Pancreas (tissue), 10 donors: Measurements from ENCODE around the gene DLGAP1. TPM values are rescaled to one million over a fixed set of nuclear protein-coding genes. Genes with fewer than 3 reads are reported as not detected.

Source experiments
- ATAC-seq, 4 donors: fragments of 200-7000 bp; cut with Tn5 transposase; one replicate each; pipeline versions ENCODE4 v1.8.0 to v1.9.1; 2020; ENCODE audit warnings: mild to moderate bottlenecking in 4 of 4, moderate library complexity in 4 of 4
- DNase-seq, 6 donors: peaks; one replicate each; pipeline ENCODE4 v3.0.0-alpha.2; 2020
- FAIRE-seq: peaks from 2 replicates; lab custom pipeline; 2012; peaks lifted over from hg19 to GRCh38; lab: Jason Lieb, UNC
- H3K27ac ChIP-seq, 4 donors: fragments of 200-600 bp; sonication (generic); 1 replicate in 3 of 4; 2 replicates in 1 of 4; pipeline versions ENCODE4 v1.5.0 to v1.8.0; 2020
- H3K27me3 ChIP-seq, 4 donors: fragments of 200-600 bp; one replicate each; pipeline ENCODE4 v1.8.0; 2021
- H3K36me3 ChIP-seq, 3 donors: fragments of 200-600 bp; sonication (generic) in 1 of 3; one replicate each; pipeline versions ENCODE4 v1.5.0 to v1.8.0; 2020 to 2021
- H3K4me1 ChIP-seq, 3 donors: fragments of 200-600 bp; one replicate each; pipeline ENCODE4 v1.8.0; 2021
- H3K4me3 ChIP-seq, 4 donors: fragments of 200-600 bp; sonication (generic) in 2 of 4; one replicate each; pipeline versions ENCODE4 v1.5.0 to v1.8.0; 2020 to 2021
- H3K9me3 ChIP-seq, 4 donors: fragments of 200-600 bp; one replicate each; pipeline ENCODE4 v1.8.0; 2021
- WGBS, 2 donors: extraction: QIAGEN DNeasy Blood & Tissue Kit; methylation state at CpG; one replicate each; pipeline ENCODE4 v1.1.7; 2013; 5-methylcytosine and 5-hydroxymethylcytosine counted together
- intact Hi-C, 3 donors: fragments of 100-400 bp; cut with DNase I; formaldehyde crosslinking; loops; one replicate each; pipeline versions ENCODE4 v1.11.1 to v1.14.2; 2022
- polyA plus RNA-seq, 2 donors: library from polyadenylated mRNA; stranded (reverse); fragments of 200-250 nt; gene quantifications; one replicate each; pipeline ENCODE4 v1.2.3, GENCODE V29; 2013
- total RNA-seq, 6 donors: library from RNA; stranded (reverse); fragmentation: NEBNext Ultra II Directional in 4 of 6; extraction: Animal tissue kit (Norgen Biotek cat#: 25700) in 4 of 6; gene quantifications; one replicate each; pipeline versions ENCODE4 v1.2.1 to v1.2.4, GENCODE V29; 2021 to 2023
- TF ChIP-seq, protein P1 (sequence below), 4 donors: fragments of 200-600 bp; sonication (generic) in 3 of 4; IDR thresholded peaks; one replicate each; pipeline versions ENCODE4 v1.5.0 to v1.8.0; 2021; ENCODE audit warnings: antibody characterized with exemption in 4 of 4
- donor health status: healthy with polysubstance abuse.
- donor health status: DM: no; HTN: no; CAD: no; lungs with moderate emphysema.
- donor health status: DM: no; HTN: no; CAD: no.
- donor health status: control.
- donor health status: control.
- donor health status: Bipolar disorder and iron deficiency.
- donor health status: DM: yes; HTN: yes; CAD: no.
- donor health status: DM: no; HTN: no; CAD: no.
- donor health status: DM: no; HTN: no; CAD: no.
- donor health status: DM: yes; HTN: yes; CAD: no.

Gene DLGAP1
- total and polyA plus RNA-seq, 8 donors, result 0.12 to 0.62 (median 0.30) TPM; not detected in 2

DNA sequence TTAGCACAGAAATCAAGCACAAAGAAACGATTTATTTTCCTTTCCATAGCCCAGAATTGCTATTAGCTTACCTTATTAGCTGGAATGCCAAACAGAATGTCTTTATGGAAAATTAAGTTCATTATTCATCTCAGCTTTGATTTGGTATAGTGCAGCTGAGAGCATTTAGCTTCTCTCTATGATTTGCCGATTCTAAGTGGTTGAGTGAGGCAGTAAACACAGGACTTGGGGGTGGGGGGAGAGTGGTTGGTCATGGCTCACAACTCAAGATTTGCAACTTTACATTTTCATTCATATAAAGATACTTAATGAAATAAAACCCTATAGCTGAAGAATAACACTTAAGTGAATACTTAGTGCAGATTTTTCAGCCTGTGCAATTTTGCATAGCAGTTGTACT, 609.9 kb downstream of the DLGAP1 start:
- TF ChIP-seq, protein P1, sequence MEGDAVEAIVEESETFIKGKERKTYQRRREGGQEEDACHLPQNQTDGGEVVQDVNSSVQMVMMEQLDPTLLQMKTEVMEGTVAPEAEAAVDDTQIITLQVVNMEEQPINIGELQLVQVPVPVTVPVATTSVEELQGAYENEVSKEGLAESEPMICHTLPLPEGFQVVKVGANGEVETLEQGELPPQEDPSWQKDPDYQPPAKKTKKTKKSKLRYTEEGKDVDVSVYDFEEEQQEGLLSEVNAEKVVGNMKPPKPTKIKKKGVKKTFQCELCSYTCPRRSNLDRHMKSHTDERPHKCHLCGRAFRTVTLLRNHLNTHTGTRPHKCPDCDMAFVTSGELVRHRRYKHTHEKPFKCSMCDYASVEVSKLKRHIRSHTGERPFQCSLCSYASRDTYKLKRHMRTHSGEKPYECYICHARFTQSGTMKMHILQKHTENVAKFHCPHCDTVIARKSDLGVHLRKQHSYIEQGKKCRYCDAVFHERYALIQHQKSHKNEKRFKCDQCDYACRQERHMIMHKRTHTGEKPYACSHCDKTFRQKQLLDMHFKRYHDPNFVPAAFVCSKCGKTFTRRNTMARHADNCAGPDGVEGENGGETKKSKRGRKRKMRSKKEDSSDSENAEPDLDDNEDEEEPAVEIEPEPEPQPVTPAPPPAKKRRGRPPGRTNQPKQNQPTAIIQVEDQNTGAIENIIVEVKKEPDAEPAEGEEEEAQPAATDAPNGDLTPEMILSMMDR (IDR thresholded peaks at IDR 0.05), result no peak
- H3K27ac ChIP-seq, result no peak overlapping the region
- ATAC-seq, result no peak
- no peaks in the 10 kb centered on the region for H3K27me3 ChIP-seq
- no peaks in the 10 kb centered on the region for H3K9me3 ChIP-seq
- intact Hi-C loops, result no loop called here
- no peak for DNase-seq
- H3K36me3 ChIP-seq, result no peaks in the 10 kb centered on the region
- no peak overlapping the region for H3K4me3 ChIP-seq
- no peak for FAIRE-seq
- WGBS, 2 donors, result 55 to 57% methylated on average over 2 of the region's 2 CpGs
- H3K4me1 ChIP-seq, result no peaks in the 10 kb centered on the region

DNA sequence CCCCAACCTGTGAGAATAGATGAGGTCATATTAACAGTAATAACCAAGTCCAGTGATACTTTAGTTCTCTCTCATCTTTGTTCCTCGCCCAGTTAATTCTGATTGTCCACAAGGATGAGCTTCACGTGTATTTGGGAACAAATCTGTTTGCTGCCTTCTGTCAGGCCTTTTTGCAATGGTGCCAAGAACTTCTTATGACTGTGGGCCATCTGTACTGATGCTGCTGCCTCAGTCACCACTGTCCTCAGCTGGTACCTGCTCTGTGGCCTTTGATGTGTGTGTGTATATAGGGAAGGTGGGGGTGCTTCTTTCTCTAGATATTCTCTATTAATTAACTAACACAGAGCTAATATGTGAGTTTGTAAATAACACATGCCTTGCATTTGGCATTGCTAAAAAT, 612.3 kb downstream of the DLGAP1 start:
- DNase-seq, result no peak
- whole genome bisulfite sequencing, 2 donors, result 71% methylated on average over 2 of the region's 2 CpGs
- no peaks in the 10 kb centered on the region for H3K9me3 ChIP-seq
- no peaks in the 10 kb centered on the region for H3K36me3 ChIP-seq
- intact Hi-C loops, result no loop called here
- no peak for ATAC-seq
- FAIRE-seq, result no peak
- no peak overlapping the region for H3K27ac ChIP-seq
- H3K27me3 ChIP-seq, result no peaks in the 10 kb centered on the region
- TF ChIP-seq, protein P1 (IDR thresholded peaks at IDR 0.05), result no peak
- no peak overlapping the region for H3K4me3 ChIP-seq
- H3K4me1 ChIP-seq, result no peaks in the 10 kb centered on the region

DNA sequence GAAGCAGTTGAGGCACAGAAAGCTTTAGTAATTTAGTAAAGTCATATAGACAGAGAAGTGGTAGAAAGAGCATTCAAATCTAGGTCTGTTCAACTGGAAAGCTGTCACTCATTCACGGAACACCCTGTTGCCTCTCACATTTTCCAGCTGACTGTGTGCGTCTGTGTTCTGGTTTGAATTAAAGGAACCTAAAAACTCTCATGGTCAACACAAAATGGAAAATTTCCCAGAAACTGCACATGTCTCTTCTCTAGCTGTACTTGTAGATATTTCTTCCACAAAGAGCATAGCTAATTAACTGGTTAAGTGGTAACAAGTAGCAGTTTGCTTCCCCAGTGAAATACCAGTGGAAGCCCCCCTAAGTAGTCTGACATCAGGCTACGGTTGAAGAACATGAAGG, 614.3 kb downstream of the DLGAP1 start:
- intact Hi-C loops, result no loop called here
- WGBS, 2 donors, result 83 to 89% methylated on average over 3 of the region's 3 CpGs

DNA sequence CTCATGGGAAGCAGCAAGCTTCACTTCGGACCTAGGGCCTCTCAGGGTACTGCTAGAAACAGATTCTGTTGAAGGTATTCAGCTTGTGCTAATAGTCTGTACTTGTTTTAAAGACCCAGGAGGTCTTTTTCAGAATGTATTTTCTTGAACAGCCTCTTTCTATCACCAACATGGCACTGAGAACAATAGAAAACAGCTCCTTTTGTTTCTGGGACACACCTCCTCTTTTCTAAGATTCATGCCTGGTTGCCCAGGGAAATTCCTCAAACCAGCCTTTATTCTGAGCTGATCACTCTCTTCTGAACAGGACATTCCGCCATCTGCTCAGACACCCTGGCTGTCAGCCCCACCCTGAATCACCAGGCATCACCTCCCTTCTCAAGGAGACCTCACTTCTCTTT, 615.5 kb downstream of the DLGAP1 start:
- H3K27me3 ChIP-seq, result no peaks in the 10 kb centered on the region
- DNase-seq, result no peak
- no peaks in the 10 kb centered on the region for H3K9me3 ChIP-seq
- no peak overlapping the region for H3K27ac ChIP-seq
- FAIRE-seq, result no peak
- ATAC-seq, result no peak
- TF ChIP-seq, protein P1 (IDR thresholded peaks at IDR 0.05), result no peak
- intact Hi-C loops, result no loop called here
- H3K4me1 ChIP-seq, result no peaks in the 10 kb centered on the region
- no peaks in the 10 kb centered on the region for H3K36me3 ChIP-seq
- WGBS, 2 donors, result 65 to 80% methylated on average over 2 of the region's 2 CpGs
- H3K4me3 ChIP-seq, result no peak overlapping the region

More for the DNA sequence above, 614.3 kb downstream of the DLGAP1 start:
- TF ChIP-seq, protein P1 (IDR thresholded peaks at IDR 0.05), result no peak
- no peak overlapping the region for H3K27ac ChIP-seq
- no peak overlapping the region for H3K4me3 ChIP-seq
- no peaks in the 10 kb centered on the region for H3K36me3 ChIP-seq
- DNase-seq (no peak), ATAC-seq (no peak), FAIRE-seq (no peak)
- no peaks in the 10 kb centered on the region for H3K27me3 ChIP-seq
- no peaks in the 10 kb centered on the region for H3K9me3 ChIP-seq
- no peaks in the 10 kb centered on the region for H3K4me1 ChIP-seq

DNA sequence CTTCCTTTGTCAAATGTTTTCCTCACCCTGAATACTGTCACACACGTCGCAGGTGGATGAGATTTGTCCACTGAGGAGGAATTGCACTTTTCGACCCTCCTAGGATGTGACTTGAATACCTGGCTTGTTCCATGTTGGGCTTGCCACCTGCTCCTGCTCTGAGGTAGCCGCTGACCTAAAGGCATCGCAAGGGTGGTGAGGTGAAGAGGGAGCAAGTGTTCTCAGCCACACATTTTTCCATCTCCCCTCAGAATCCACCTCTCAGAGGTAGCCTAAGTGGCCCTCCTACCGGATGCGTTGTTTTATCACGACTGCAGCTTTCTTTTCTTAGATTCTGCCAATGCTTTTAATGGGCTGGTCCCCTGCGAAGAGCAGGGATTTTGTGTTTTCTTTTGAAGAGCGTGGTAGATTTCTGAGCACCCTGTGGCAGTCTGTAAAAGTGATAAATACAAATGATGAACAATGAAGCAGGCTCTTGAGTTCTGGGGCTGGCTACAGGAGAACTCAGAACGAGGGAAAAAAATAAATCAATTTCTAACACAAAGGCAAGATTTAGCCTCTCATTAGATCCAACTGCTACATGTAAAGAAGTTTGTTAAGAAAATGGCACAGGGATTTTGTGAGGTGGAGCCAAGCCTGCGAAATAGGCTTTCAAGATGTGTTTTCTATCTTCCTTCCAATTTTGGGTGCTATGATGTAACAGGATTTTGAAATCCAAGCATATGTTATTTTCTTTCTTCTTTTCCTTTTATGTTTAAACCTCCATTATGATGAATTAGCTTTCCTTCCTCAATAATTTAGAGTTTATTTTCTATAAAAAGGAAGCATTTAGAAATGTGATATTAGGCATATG, 618.4 kb downstream of the DLGAP1 start:
- Histone ChIP-seq H3K9me3 (no peaks in the 10 kb centered on the region), H3K27ac (no peak overlapping the region), H3K4me3 (no peak overlapping the region), H3K27me3 (no peaks in the 10 kb centered on the region), H3K4me1 (no peaks in the 10 kb centered on the region), H3K36me3 (no peaks in the 10 kb centered on the region)
- TF ChIP-seq, protein P1 (IDR thresholded peaks at IDR 0.05), result no peak
- WGBS, 2 donors, result 74 to 78% methylated on average over 12 of the region's 12 CpGs
- FAIRE-seq, result no peak
- intact Hi-C loops, result no loop called here
- no peak for DNase-seq
- no peak for ATAC-seq
